HepG2 (cell line): ENCODE measurements around the gene DDX31. TPM values are rescaled to one million over a fixed set of nuclear protein-coding genes. Genes with fewer than 3 reads are reported as not detected.

Experiments used
- ATAC-seq: fragments of 200-7000 bp; cut with Tn5 transposase; 3 replicates; pipeline ENCODE4 v1.9.1; 2020; ENCODE audit warnings: mild to moderate bottlenecking, moderate library complexity
- BruUV-seq: library from RNA; stranded (reverse); fragments of 400-500 nt; replicated peaks from 2 replicates; lab custom pipeline; 2021; lab: Mats Ljungman, UMichigan
- CTCF ChIA-PET: fragments of 300-600 bp; formaldehyde crosslinking; extraction: SDS; loops from one replicate; lab custom pipeline; 2021; ENCODE audit warnings: low total read pairs, inconsistent platforms, low intra/inter-chr PET ratio; lab: Yijun Ruan, JAX
- POLR2A ChIA-PET: fragments of 350-600 bp; sonication (Branson Sonifier 250); formaldehyde crosslinking; loops from one replicate; lab custom pipeline; 2020; ENCODE audit warnings: antibody characterized with exemption, inconsistent platforms; lab: Yijun Ruan, JAX
- DNase-seq: peaks from one replicate; pipeline ENCODE4 v3.0.0-alpha.2; 2015; ENCODE audit warnings: low spot score
- FAIRE-seq: peaks from 3 replicates; lab custom pipeline; 2011; peaks lifted over from hg19 to GRCh38; lab: Jason Lieb, UNC
- H2AFZ ChIP-seq: one replicate; pipeline ENCODE4 v1.6.1; 2011; ENCODE audit warnings: low read length, inconsistent platforms
- H3K27ac ChIP-seq: fragments of 300-600 bp; 3 replicates; pipeline ENCODE4 v1.8.0; 2011; ENCODE audit warnings: mixed run types, mild to moderate bottlenecking, mixed read lengths, low read length, inconsistent platforms; ENCODE audit not compliant: insufficient read depth; ENCODE audit errors: extremely low read length
- H3K27me3 ChIP-seq, 2 experiments: fragments of 200-600 bp in 1 of 2; 2 replicates in 1 of 2; 3 replicates in 1 of 2; pipeline versions ENCODE4 v1.6.0 to v1.8.0; 2011; ENCODE audit warnings: low read length in 2 of 2, mild to moderate bottlenecking in 2 of 2, moderate library complexity in 2 of 2, inconsistent platforms in 1 of 2; ENCODE audit not compliant: insufficient read depth in 2 of 2, control insufficient read depth in 1 of 2
- H3K36me3 ChIP-seq, 2 experiments: fragments of 200-600 bp in 1 of 2; replicated peaks in 1 of 2; 2 replicates in 1 of 2; 3 replicates in 1 of 2; pipeline versions ENCODE4 v1.5.1 to v1.8.0; 2011; ENCODE audit warnings: low read length in 2 of 2, inconsistent platforms in 1 of 2; ENCODE audit not compliant: insufficient read depth in 2 of 2, control insufficient read depth in 1 of 2
- H3K4me1 ChIP-seq: 2 replicates; pipeline ENCODE4 v1.5.1; 2012; ENCODE audit warnings: low read length, inconsistent platforms; ENCODE audit not compliant: insufficient read depth
- H3K4me2 ChIP-seq: 2 replicates; pipeline ENCODE4 v1.6.0; 2011; ENCODE audit warnings: low read depth, low read length, inconsistent platforms
- H3K4me3 ChIP-seq, 3 experiments: fragments of 200-600 bp in 1 of 3; sonication (generic), shearing (Covaris generic) in 1 of 3; replicated peaks in 1 of 3; 2 replicates each; pipeline ENCODE4 v1.5.1; 2011 to 2016; ENCODE audit warnings: low read length in 3 of 3, inconsistent platforms in 2 of 3, low read depth in 2 of 3, mild to moderate bottlenecking in 2 of 3, control low read depth in 1 of 3, mixed read lengths in 1 of 3; ENCODE audit not compliant: insufficient read depth in 1 of 3
- H3K79me2 ChIP-seq: one replicate; pipeline ENCODE4 v1.6.1; 2011; ENCODE audit warnings: low read length, inconsistent platforms; ENCODE audit not compliant: insufficient read depth
- H3K9ac ChIP-seq: 2 replicates; pipeline ENCODE4 v1.6.0; 2011; ENCODE audit warnings: mild to moderate bottlenecking, low read depth, low read length, inconsistent platforms; ENCODE audit not compliant: insufficient read depth
- H3K9me3 ChIP-seq: 2 replicates; pipeline ENCODE4 v1.5.1; 2012; ENCODE audit warnings: mild to moderate bottlenecking, low read length
- H4K20me1 ChIP-seq: 2 replicates; pipeline ENCODE4 v1.6.0; 2011; ENCODE audit warnings: inconsistent platforms, mild to moderate bottlenecking, low read length, moderate library complexity; ENCODE audit not compliant: insufficient read depth
- HOXD1 ChIP-seq: sonication (generic); formaldehyde crosslinking; IDR thresholded peaks from 2 replicates; pipeline ENCODE4 v1.5.0; 2020; ENCODE audit warnings: missing genetic modification reagents
- KLF15 ChIP-seq: sonication (generic); formaldehyde crosslinking; IDR thresholded peaks from 2 replicates; pipeline ENCODE4 v1.8.1; 2023; ENCODE audit warnings: borderline replicate concordance, mild to moderate bottlenecking, inconsistent platforms, missing genetic modification reagents, mixed read lengths
- MEIS1 ChIP-seq: sonication (generic); formaldehyde crosslinking; IDR thresholded peaks from 2 replicates; pipeline ENCODE4 v1.9.0; 2021; ENCODE audit warnings: mild to moderate bottlenecking, missing genetic modification reagents, moderate library complexity, borderline replicate concordance
- SMAD1 ChIP-seq: sonication (generic); formaldehyde crosslinking; IDR thresholded peaks from 2 replicates; pipeline ENCODE4 v1.4.0; 2020; ENCODE audit warnings: missing genetic modification reagents, low read depth, mild to moderate bottlenecking, borderline replicate concordance
- SNAPC5 ChIP-seq: sonication (generic); formaldehyde crosslinking; IDR thresholded peaks from 2 replicates; pipeline ENCODE4 v1.8.1; 2023; ENCODE audit warnings: mild to moderate bottlenecking, missing genetic modification reagents, borderline replicate concordance
- TFAP4 ChIP-seq: sonication (generic); IDR thresholded peaks from 2 replicates; pipeline ENCODE4 v1.6.1; 2016; ENCODE audit warnings: low read depth, borderline replicate concordance
- TOE1 ChIP-seq: sonication (generic); formaldehyde crosslinking; IDR thresholded peaks from 2 replicates; pipeline ENCODE4 v1.4.0; 2020; ENCODE audit warnings: mild to moderate bottlenecking, missing genetic modification reagents
- ZNF30 ChIP-seq: sonication (generic); formaldehyde crosslinking; IDR thresholded peaks from 2 replicates; pipeline ENCODE4 v1.5.0; 2020; ENCODE audit warnings: mild to moderate bottlenecking, missing genetic modification reagents
- ZNF468 ChIP-seq: sonication (generic); formaldehyde crosslinking; IDR thresholded peaks from 2 replicates; pipeline ENCODE4 v1.8.0; 2022; ENCODE audit warnings: mild to moderate bottlenecking, moderate library complexity, missing genetic modification reagents
- ZNF512B ChIP-seq: sonication (generic); formaldehyde crosslinking; IDR thresholded peaks from 2 replicates; pipeline ENCODE4 v1.5.1; 2020; ENCODE audit warnings: missing genetic modification reagents, mild to moderate bottlenecking, borderline replicate concordance
- ZNF780A ChIP-seq: sonication (generic); formaldehyde crosslinking; IDR thresholded peaks from 2 replicates; pipeline ENCODE4 v1.8.0; 2022; ENCODE audit warnings: mild to moderate bottlenecking, missing genetic modification reagents, moderate library complexity
- ZNF788 ChIP-seq: sonication (generic); formaldehyde crosslinking; IDR thresholded peaks from 2 replicates; pipeline ENCODE4 v1.5.0; 2020; ENCODE audit warnings: mild to moderate bottlenecking, missing genetic modification reagents, borderline replicate concordance
- WGBS: methylation state at CpG from one replicate; pipeline ENCODE4 v1.1.6; 2017; ENCODE audit warnings: low lambda C conversion rate; 5-methylcytosine and 5-hydroxymethylcytosine counted together
- in situ Hi-C: cut with HindIII; loops from 2 replicates; pipeline ENCODE4 v1.10.0; 2017; ENCODE audit warnings: low pct_unique_long_range_greater_than_20kb; ENCODE audit not compliant: extremely low pct_ligation_motif_present
- intact Hi-C: fragments of 100-400 bp; cut with micrococcal nuclease; formaldehyde crosslinking; loops from one replicate; pipeline ENCODE4 v1.10.0; 2022; ENCODE audit not compliant: unreplicated experiment
- polyA plus RNA-seq, 8 experiments: library from polyadenylated mRNA; depleted of rRNA in 3 of 8; stranded (reverse) in 7 of 8; unstranded in 1 of 8; fragments of >200 nt; fragmentation: Illumina TruSeq in 4 of 8; extraction: Trizol in 4 of 8; gene quantifications; 2 replicates each; pipeline versions ENCODE4 v1.2.1 to v1.2.3, GENCODE V29; 2011 to 2016; ENCODE audit warnings: low read depth in 4 of 8, missing spikeins in 1 of 8, mixed read lengths in 1 of 8; ENCODE audit not compliant: insufficient read depth in 1 of 8
- total RNA-seq, 5 experiments: library from RNA; depleted of rRNA; stranded (reverse); fragments of >200 nt; fragmentation: Illumina TruSeq; extraction: Trizol; gene quantifications; 2 replicates each; pipeline ENCODE4 v1.2.3, GENCODE V29; 2016; ENCODE audit warnings: low read depth in 1 of 5
- TF ChIP-seq, protein P1 (sequence below): sonication (generic); formaldehyde crosslinking; IDR thresholded peaks from 2 replicates; pipeline ENCODE4 v1.5.1; 2020; ENCODE audit warnings: mild to moderate bottlenecking, missing genetic modification reagents, moderate library complexity
- TF ChIP-seq, protein P2 (sequence below): fragments of 450-650 bp; IDR thresholded peaks from 2 replicates; pipeline ENCODE4 v1.6.1; 2017

The DDX31 gene
- total and polyA plus RNA-seq, 2 of the 13 experiments (the other 11 are each of a cell fraction or from before 2014, with no cell fraction given) = 11.4 to 16.3 TPM

DNA sequence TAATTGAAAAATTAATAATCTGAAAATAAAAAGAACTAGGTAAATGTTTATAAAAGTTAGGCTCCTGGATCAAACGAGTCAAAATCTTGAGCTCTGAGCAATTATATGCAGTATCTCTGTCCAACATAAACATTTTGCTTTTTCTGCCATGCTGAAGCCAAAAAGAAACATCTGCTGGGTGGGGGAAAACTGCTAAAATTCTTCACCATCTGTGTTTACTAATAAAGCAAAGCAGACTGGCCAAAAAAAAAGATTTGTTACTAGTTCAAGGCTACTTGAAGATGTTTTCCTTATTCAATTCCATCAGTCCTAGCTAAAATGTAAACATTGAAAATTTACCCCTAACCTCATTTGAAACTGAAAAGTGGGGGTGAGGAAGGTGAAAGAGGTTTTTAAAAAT lies 30.2 kb upstream of the DDX31 start:
- CTCF ChIA-PET = no interaction called here
- Histone ChIP-seq H2AFZ (no peak overlapping the region), H3K4me2 (no peak overlapping the region), H3K4me1 (0 out of 2 replicates have a peak, but pooled peaks cover 6% of the 10 kb centered on the region), H3K9ac (no peak overlapping the region), H3K9me3 (peaks cover 31% of the 10 kb centered on the region), H4K20me1 (no peaks in the 10 kb centered on the region), H3K27ac (no peak overlapping the region), H3K27me3 (no peaks in the 10 kb centered on the region; a peak in 1 of 5 replicates), H3K79me2 (no peaks in the 10 kb centered on the region), H3K36me3 (no peaks in the 10 kb centered on the region; a peak in 1 of 5 replicates), H3K4me3 (no peak overlapping the region)
- DNase-seq (no peak), ATAC-seq (no peak), FAIRE-seq (no peak)
- in situ Hi-C loops (loop anchor here (10.0 kb wide), 1 partner anchor 95 kb away; no protein-coding TSS in a partner anchor), intact Hi-C loops (no loop called here)
- POLR2A ChIA-PET = no interaction called here
- BruUV-seq = no TSS peak
- WGBS = 0% methylated on average over 1 of the region's 1 CpG
- no peak for TF ChIP-seq ZNF30 (CRISPR knock-in tag)
- TF ChIP-seq HOXD1 (CRISPR knock-in tag) = no peak
- TF ChIP-seq, protein P1, sequence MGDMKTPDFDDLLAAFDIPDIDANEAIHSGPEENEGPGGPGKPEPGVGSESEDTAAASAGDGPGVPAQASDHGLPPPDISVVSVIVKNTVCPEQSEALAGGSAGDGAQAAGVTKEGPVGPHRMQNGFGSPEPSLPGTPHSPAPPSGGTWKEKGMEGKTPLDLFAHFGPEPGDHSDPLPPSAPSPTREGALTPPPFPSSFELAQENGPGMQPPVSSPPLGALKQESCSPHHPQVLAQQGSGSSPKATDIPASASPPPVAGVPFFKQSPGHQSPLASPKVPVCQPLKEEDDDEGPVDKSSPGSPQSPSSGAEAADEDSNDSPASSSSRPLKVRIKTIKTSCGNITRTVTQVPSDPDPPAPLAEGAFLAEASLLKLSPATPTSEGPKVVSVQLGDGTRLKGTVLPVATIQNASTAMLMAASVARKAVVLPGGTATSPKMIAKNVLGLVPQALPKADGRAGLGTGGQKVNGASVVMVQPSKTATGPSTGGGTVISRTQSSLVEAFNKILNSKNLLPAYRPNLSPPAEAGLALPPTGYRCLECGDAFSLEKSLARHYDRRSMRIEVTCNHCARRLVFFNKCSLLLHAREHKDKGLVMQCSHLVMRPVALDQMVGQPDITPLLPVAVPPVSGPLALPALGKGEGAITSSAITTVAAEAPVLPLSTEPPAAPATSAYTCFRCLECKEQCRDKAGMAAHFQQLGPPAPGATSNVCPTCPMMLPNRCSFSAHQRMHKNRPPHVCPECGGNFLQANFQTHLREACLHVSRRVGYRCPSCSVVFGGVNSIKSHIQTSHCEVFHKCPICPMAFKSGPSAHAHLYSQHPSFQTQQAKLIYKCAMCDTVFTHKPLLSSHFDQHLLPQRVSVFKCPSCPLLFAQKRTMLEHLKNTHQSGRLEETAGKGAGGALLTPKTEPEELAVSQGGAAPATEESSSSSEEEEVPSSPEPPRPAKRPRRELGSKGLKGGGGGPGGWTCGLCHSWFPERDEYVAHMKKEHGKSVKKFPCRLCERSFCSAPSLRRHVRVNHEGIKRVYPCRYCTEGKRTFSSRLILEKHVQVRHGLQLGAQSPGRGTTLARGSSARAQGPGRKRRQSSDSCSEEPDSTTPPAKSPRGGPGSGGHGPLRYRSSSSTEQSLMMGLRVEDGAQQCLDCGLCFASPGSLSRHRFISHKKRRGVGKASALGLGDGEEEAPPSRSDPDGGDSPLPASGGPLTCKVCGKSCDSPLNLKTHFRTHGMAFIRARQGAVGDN (CRISPR knock-in tag) = no peak
- no peak for TF ChIP-seq SNAPC5 (CRISPR knock-in tag)
- TF ChIP-seq TOE1 (CRISPR knock-in tag) = no peak
- TF ChIP-seq, protein P2, sequence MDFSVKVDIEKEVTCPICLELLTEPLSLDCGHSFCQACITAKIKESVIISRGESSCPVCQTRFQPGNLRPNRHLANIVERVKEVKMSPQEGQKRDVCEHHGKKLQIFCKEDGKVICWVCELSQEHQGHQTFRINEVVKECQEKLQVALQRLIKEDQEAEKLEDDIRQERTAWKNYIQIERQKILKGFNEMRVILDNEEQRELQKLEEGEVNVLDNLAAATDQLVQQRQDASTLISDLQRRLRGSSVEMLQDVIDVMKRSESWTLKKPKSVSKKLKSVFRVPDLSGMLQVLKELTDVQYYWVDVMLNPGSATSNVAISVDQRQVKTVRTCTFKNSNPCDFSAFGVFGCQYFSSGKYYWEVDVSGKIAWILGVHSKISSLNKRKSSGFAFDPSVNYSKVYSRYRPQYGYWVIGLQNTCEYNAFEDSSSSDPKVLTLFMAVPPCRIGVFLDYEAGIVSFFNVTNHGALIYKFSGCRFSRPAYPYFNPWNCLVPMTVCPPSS = no peak
- TF ChIP-seq ZNF512B (CRISPR knock-in tag) = no peak
- TF ChIP-seq KLF15 = no peak
- TF ChIP-seq ZNF468 (CRISPR knock-in tag) = no peak
- TF ChIP-seq SMAD1 (CRISPR knock-in tag) = no peak
- TF ChIP-seq ZNF780A (CRISPR knock-in tag) = no peak
- no peak for TF ChIP-seq TFAP4
- TF ChIP-seq ZNF788 = no peak
- no peak for TF ChIP-seq MEIS1 (CRISPR knock-in tag)
